ENCODE measurements around the gene EEF2K.

EEF2K gene

DNA sequence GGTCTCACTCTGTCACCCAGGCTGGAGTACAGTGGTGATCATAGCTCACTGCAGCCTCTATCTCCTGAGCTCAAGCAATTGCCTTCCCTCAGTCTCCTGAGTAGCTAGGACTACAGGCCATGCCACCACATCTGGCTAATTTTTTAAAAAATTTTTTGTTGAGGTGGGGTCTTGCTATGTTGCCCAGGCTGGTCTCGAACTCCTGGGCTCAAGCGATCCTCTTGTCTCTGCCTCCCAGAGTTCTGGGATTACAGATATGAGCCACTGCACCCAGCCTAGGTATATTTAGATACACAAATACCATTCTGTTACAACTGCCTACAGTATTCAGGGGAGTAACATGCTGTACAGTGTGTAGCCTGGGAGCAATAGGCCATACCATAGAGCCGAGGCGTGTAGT lies 105.4 kb downstream of the EEF2K start:
- Histone ChIP-seq H3K4me1 (ENCODE audit: control insufficient read depth, insufficient read depth, low read length) (no peaks in the 10 kb centered on the region), H3K4me3 (ENCODE audit: low read depth, low read length) (no peak overlapping the region), H3K36me3 (ENCODE audit: control insufficient read depth, insufficient read depth, low read length) (peaks cover 96% of the 10 kb centered on the region), H3K9me3 (ENCODE audit: control insufficient read depth, insufficient read depth, low read length) (no peaks in the 10 kb centered on the region), H3K27ac (ENCODE audit: low read depth, low read length) (no peak overlapping the region), H3K9ac (ENCODE audit: low read depth, low read length) (no peak overlapping the region), H3K27me3 (ENCODE audit: control insufficient read depth, insufficient read depth, low read length) (no peaks in the 10 kb centered on the region)

DNA sequence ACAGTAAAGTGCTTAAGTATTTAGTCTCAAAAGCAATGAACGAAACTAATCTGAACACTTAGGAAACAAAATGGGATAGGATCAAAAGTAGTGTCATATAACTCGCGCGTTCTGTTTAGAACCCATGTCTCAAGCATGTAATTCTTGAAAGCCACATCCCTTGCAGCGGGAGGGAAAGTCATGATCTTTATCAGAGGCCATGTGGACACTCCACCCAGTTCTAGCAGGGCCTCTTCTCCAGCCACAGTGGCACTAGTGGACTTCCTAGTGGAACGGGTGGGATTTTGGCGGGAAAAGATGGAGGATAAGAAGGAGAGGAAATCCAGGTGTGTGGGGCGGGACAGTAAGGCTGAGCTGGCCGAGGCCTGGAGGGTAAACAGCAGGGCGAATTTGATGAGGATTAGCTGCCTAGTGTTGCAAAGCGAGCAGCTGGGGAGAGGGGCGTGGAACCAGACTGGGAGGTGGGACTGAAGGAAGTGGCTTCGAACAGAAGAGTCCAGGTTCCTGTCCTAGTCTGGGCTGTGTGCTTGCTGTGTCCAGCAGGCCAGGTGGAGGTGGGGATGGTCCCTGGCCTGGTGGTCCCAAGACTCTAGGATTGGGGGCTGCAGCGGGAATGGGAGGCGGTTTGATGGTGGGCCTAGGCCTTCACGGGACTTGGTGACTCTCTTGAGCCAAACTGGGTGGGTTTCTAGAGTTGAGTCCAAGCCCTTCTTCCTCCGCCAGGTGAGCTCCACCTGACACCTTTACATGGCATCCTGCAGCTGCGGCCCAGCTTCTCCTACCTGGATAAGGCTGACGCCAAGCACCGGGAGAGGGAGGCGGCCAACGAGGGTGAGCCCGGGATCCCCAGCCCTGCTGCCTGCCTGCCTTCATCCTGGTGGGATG lies 107.1 kb downstream of the EEF2K start:
- no peaks in the 10 kb centered on the region for H3K9me3 ChIP-seq (ENCODE audit: control insufficient read depth, insufficient read depth, low read length)
- no peaks in the 10 kb centered on the region for H3K4me1 ChIP-seq (ENCODE audit: control insufficient read depth, insufficient read depth, low read length)
- H3K36me3 ChIP-seq (ENCODE audit: control insufficient read depth, insufficient read depth, low read length): peaks cover 94% of the 10 kb centered on the region
- no peak overlapping the region for H3K4me3 ChIP-seq (ENCODE audit: low read depth, low read length)
- no peaks in the 10 kb centered on the region for H3K27me3 ChIP-seq (ENCODE audit: control insufficient read depth, insufficient read depth, low read length)
- H3K9ac ChIP-seq (ENCODE audit: low read depth, low read length): no peak overlapping the region
- no peak overlapping the region for H3K27ac ChIP-seq (ENCODE audit: low read depth, low read length)

DNA sequence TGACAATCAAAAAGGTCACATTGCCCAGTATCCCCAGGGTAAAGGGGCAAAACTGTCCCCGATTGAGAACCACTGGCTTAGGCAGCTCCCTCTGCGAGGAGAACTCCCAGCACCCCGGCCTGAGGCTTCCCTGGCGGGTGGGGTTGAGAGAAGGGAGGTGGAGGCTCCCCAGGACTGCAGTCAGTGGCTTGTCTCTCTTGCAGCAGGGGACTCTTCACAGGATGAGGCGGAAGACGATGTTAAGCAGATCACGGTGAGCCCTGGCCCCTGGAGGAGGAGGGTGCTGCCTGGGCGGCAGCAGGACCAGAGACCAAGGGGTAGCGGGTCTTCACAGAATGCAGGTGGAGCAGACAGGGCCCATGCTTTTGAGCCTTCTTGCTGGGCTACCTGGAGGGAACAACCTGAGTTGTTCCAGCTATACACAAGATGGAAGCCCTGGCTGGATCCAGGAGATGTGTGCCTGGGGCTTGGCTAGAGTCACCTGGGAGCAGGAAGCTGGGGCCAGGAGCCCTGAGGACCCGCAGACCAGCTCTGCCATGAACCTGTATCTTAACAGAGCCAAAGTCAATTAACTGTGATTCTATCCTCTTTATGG lies 107.9 kb downstream of the EEF2K start:
- Histone ChIP-seq H3K4me3 (ENCODE audit: low read depth, low read length) (no peak overlapping the region), H3K27ac (ENCODE audit: low read depth, low read length) (no peak overlapping the region), H3K27me3 (ENCODE audit: control insufficient read depth, insufficient read depth, low read length) (no peaks in the 10 kb centered on the region), H3K4me1 (ENCODE audit: control insufficient read depth, insufficient read depth, low read length) (no peaks in the 10 kb centered on the region), H3K9ac (ENCODE audit: low read depth, low read length) (no peak overlapping the region), H3K36me3 (ENCODE audit: control insufficient read depth, insufficient read depth, low read length) (peaks cover 93% of the 10 kb centered on the region), H3K9me3 (ENCODE audit: control insufficient read depth, insufficient read depth, low read length) (no peaks in the 10 kb centered on the region)

DNA sequence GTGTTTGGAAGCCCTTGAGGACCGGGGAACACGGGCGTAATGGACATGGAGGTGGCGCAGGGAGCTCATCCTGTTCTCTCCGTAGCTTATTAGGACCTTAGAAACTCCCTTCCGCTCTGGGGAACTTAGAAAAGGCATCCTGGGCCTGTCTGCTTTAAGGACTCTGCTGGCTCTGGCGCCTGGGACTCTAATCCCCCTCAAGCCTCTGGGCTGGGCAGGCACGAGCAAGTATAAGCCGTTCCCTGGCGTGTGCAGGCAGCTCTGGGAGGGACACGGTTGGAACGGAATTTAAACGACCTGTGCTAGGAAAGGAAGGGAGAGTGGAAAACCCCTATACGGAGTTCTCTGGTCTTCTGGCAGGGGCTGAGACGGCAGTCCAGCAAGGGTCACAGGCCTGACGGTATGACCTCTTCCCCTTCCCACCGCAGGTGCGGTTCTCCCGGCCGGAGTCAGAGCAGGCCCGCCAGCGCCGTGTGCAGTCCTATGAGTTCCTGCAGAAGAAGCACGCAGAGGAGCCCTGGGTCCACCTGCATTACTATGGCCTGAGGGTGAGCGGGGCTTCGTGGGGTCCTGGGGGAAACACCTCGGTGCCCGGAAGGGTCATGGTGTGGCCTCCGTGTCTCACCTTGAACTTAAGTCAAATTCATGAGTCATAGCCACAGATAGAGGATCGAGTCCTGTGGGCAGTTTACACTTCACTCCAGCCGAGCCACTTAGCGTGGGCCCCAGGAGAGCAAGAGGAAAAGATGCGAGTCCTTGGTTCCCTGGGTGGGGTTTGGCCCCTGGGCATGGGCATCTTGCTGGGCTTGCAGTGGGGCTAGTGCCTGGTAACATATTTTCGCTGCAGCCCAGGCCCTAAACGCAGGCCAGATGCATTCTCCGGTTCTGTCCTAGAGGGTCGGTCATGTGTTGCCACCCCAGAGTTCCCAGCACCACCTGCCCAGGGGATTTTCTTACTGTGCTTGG lies 108.9 kb downstream of the EEF2K start:
- no peaks in the 10 kb centered on the region for H3K4me1 ChIP-seq (ENCODE audit: control insufficient read depth, insufficient read depth, low read length)
- no peaks in the 10 kb centered on the region for H3K9me3 ChIP-seq (ENCODE audit: control insufficient read depth, insufficient read depth, low read length)
- no peaks in the 10 kb centered on the region for H3K27me3 ChIP-seq (ENCODE audit: control insufficient read depth, insufficient read depth, low read length)
- peaks cover 92% of the 10 kb centered on the region for H3K36me3 ChIP-seq (ENCODE audit: control insufficient read depth, insufficient read depth, low read length)
- H3K9ac ChIP-seq (ENCODE audit: low read depth, low read length): no peak overlapping the region
- H3K27ac ChIP-seq (ENCODE audit: low read depth, low read length): no peak overlapping the region
- no peak overlapping the region for H3K4me3 ChIP-seq (ENCODE audit: low read depth, low read length)

DNA sequence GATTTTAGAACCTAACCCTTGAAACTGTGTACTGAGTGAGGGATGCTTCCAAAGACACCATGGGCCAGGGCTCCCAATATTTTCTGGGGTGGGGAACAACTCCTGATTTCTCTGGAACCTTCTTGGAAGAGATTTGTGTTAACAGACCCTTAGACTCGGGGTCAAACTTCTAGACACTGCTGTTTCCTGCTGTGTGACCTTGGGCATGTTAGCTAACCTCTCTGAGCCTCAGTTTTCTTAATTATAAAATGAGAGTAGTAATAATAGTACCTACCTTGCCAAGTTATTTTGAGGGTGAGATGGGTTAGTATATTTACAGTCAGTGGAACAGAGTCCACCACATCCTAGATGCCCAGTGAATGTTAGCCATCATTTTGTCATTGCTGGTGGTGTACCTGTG lies 109.9 kb downstream of the EEF2K start:
- Histone ChIP-seq H3K9ac (ENCODE audit: low read depth, low read length) (no peak overlapping the region), H3K4me3 (ENCODE audit: low read depth, low read length) (no peak overlapping the region), H3K27me3 (ENCODE audit: control insufficient read depth, insufficient read depth, low read length) (no peaks in the 10 kb centered on the region), H3K27ac (ENCODE audit: low read depth, low read length) (no peak overlapping the region), H3K4me1 (ENCODE audit: control insufficient read depth, insufficient read depth, low read length) (no peaks in the 10 kb centered on the region), H3K9me3 (ENCODE audit: control insufficient read depth, insufficient read depth, low read length) (no peaks in the 10 kb centered on the region), H3K36me3 (ENCODE audit: control insufficient read depth, insufficient read depth, low read length) (peaks cover 91% of the 10 kb centered on the region)

DNA sequence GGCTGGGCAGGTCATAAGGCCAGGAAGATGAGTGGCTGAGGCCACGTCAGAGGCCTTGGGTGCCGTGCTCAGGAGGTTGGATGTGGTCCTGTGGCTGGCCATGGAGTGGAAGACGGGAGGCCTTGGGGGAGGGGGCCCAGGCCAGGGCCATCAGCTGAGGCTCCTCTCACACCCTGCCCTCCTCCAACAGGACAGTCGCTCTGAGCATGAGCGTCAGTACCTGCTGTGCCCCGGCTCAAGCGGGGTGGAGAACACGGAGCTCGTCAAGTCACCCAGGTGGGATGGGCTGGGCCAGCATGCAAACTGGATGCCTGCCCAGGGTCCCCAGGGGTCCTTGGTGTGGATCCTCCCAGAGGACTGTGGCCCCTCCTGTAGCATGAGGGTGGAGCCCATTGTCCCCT lies 110.3 kb downstream of the EEF2K start:
- peaks cover under 1% of the 10 kb centered on the region; the same call in 1 of the 2 replicates for H3K4me1 ChIP-seq (ENCODE audit: control insufficient read depth, insufficient read depth, low read length)
- no peak overlapping the region for H3K9ac ChIP-seq (ENCODE audit: low read depth, low read length)
- H3K4me3 ChIP-seq (ENCODE audit: low read depth, low read length): no peak overlapping the region
- peaks cover 91% of the 10 kb centered on the region for H3K36me3 ChIP-seq (ENCODE audit: control insufficient read depth, insufficient read depth, low read length)
- H3K27ac ChIP-seq (ENCODE audit: low read depth, low read length): no peak overlapping the region
- no peaks in the 10 kb centered on the region for H3K27me3 ChIP-seq (ENCODE audit: control insufficient read depth, insufficient read depth, low read length)
- no peaks in the 10 kb centered on the region for H3K9me3 ChIP-seq (ENCODE audit: control insufficient read depth, insufficient read depth, low read length)

DNA sequence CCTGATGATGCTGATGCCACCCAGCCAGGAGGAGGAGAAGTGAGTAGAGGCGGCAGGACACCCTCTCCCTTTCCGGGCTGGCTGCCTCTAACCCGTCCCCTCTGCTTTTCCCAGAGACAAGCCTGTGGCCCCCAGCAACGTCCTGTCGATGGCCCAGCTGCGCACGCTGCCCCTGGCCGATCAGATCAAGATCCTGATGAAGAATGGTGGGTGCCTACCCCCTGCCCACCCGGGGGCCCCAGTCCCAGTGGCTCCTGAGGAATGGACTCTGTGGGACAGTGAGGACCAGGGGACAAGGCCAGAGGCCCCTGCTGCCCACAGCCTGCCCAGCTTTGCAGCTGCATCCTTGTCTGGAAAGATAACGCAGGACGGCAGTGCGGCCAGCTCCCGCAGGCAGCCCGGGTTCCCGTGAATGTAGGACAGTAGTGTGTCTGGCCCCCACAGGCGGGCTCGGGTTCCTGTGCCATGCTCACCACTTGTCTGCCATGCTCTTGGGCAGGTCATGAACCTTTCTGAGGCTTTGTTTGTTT lies 111.0 kb downstream of the EEF2K start:
- H3K9me3 ChIP-seq (ENCODE audit: control insufficient read depth, insufficient read depth, low read length): no peaks in the 10 kb centered on the region
- H3K27ac ChIP-seq (ENCODE audit: low read depth, low read length): no peak overlapping the region
- peaks cover 91% of the 10 kb centered on the region for H3K36me3 ChIP-seq (ENCODE audit: control insufficient read depth, insufficient read depth, low read length)
- H3K9ac ChIP-seq (ENCODE audit: low read depth, low read length): no peak overlapping the region
- H3K4me3 ChIP-seq (ENCODE audit: low read depth, low read length): no peak overlapping the region
- H3K27me3 ChIP-seq (ENCODE audit: control insufficient read depth, insufficient read depth, low read length): no peaks in the 10 kb centered on the region
- H3K4me1 ChIP-seq (ENCODE audit: control insufficient read depth, insufficient read depth, low read length): peaks cover 4% of the 10 kb centered on the region; the same call in 1 of the 2 replicates

DNA sequence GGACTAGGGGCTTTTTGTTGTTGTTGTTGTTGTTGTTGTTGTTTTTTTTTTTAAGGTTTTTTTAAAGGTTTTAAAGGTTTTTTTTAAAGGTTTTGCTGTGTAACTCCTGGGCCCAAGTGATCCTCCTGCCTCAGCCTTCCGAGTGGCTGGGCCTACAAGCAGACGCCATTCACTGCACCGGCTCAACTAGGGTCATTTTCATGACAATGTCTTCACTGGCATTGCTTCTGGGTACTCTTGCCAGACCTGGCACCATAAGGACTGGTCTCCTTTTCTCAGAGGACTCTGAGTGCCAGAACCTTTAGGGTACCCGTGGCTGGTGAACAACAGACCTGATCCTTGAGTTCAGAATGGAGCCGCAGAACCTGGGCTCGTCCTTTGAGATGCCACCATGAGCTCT lies 111.5 kb downstream of the EEF2K start:
- no peak overlapping the region for H3K27ac ChIP-seq (ENCODE audit: low read depth, low read length)
- H3K4me3 ChIP-seq (ENCODE audit: low read depth, low read length): no peak overlapping the region
- peaks cover 91% of the 10 kb centered on the region for H3K36me3 ChIP-seq (ENCODE audit: control insufficient read depth, insufficient read depth, low read length)
- no peaks in the 10 kb centered on the region for H3K27me3 ChIP-seq (ENCODE audit: control insufficient read depth, insufficient read depth, low read length)
- no peaks in the 10 kb centered on the region for H3K9me3 ChIP-seq (ENCODE audit: control insufficient read depth, insufficient read depth, low read length)
- no peak overlapping the region for H3K9ac ChIP-seq (ENCODE audit: low read depth, low read length)
- peaks cover 4% of the 10 kb centered on the region; the same call in 1 of the 2 replicates for H3K4me1 ChIP-seq (ENCODE audit: control insufficient read depth, insufficient read depth, low read length)

DNA sequence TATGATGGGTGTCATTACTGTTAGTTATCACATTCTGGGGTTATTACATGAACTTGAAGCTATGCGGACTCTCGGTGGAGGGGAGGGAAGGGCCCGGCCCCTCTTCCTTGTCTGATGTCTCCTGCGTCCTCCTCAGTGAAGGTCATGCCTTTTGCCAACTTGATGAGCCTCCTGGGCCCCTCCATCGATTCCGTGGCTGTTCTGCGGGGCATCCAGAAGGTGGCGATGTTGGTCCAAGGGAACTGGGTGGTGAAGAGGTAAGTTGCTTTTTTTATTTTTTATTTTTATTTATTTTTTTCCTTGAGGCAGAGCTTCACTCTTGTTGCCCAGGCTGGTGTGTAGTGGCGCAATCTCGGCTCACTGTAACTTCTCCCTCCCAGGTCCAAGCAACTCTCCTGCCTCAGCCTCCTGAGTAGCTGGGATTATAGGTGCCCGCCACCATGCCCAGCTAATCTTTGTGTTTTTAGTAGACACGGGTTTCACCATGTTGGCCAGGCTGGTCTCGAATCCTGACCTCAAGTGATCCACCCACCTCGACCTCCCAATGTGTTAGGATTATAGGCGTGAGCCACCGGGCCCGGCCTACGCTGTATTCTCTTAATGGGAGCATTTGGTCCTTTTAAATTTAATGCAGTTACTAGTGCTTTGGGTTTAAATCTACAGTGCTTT lies 112.7 kb downstream of the EEF2K start:
- H3K4me3 ChIP-seq (ENCODE audit: low read depth, low read length): no peak overlapping the region
- peaks cover 91% of the 10 kb centered on the region for H3K36me3 ChIP-seq (ENCODE audit: control insufficient read depth, insufficient read depth, low read length)
- H3K27ac ChIP-seq (ENCODE audit: low read depth, low read length): no peak overlapping the region
- no peaks in the 10 kb centered on the region for H3K9me3 ChIP-seq (ENCODE audit: control insufficient read depth, insufficient read depth, low read length)
- no peak overlapping the region for H3K9ac ChIP-seq (ENCODE audit: low read depth, low read length)
- H3K27me3 ChIP-seq (ENCODE audit: control insufficient read depth, insufficient read depth, low read length): no peaks in the 10 kb centered on the region
- peaks cover 4% of the 10 kb centered on the region; the same call in 1 of the 2 replicates for H3K4me1 ChIP-seq (ENCODE audit: control insufficient read depth, insufficient read depth, low read length)

All from HUES48 (cell line).